ACHN (cell line): ENCODE measurements around the gene DGCR6L.
A peak's percentile ranks its signal among the peaks of the same experiment; 100 is the strongest.
"Not testable (repeated sequence)": the region's sequence is repeated elsewhere in the genome, so short reads cannot be mapped to it uniquely, and the experiment has no call there.

ENCODE experiments used
- DNase-seq: peaks from one replicate; pipeline ENCODE4 v3.0.0-alpha.2; 2015
- in situ Hi-C: cut with HindIII; loops from 2 replicates; pipeline ENCODE4 v1.10.0; 2017; ENCODE audit warnings: low sequenced_read_pairs, low pct_ligation_motif_present, low pct_unique_long_range_greater_than_20kb

Gene DGCR6L

GRCh38 chr22:20312396-20313191 lies 7.3 kb downstream of the DGCR6L start:
- in situ Hi-C loops: no loop called here
- no peak for DNase-seq

GRCh38 chr22:20311249-20312062 lies 8.4 kb downstream of the DGCR6L start:
- in situ Hi-C loops, DNase-seq: not testable (repeated sequence)

GRCh38 chr22:20310773-20311172 lies 9.1 kb downstream of the DGCR6L start:
- in situ Hi-C loops, DNase-seq: not testable (repeated sequence)

DNA sequence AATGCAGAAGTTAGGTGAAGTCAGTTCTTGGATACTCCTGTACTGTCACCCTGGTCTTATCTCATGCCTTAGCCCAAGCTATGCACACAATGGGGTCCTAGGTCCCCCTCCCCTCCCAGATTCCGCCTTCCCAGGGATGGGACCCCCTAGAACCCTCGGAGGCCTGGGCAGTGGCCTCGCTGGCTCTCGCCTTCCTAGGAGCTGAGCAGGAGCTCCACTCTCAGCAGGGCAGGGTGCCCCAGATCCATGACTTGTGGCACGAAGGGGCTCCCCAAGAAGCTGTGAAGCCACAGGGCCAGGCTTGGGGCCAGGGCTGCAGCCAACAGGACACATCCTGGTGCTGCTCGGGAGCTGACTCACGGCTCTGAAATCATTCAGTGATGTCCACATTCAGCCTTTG lies 9.7 kb downstream of the DGCR6L start:
- DNase-seq, in situ Hi-C loops: not testable (repeated sequence)

GRCh38 chr22:20308806-20309650 lies 10.8 kb downstream of the DGCR6L start:
- in situ Hi-C loops, DNase-seq: not testable (repeated sequence)

DNA sequence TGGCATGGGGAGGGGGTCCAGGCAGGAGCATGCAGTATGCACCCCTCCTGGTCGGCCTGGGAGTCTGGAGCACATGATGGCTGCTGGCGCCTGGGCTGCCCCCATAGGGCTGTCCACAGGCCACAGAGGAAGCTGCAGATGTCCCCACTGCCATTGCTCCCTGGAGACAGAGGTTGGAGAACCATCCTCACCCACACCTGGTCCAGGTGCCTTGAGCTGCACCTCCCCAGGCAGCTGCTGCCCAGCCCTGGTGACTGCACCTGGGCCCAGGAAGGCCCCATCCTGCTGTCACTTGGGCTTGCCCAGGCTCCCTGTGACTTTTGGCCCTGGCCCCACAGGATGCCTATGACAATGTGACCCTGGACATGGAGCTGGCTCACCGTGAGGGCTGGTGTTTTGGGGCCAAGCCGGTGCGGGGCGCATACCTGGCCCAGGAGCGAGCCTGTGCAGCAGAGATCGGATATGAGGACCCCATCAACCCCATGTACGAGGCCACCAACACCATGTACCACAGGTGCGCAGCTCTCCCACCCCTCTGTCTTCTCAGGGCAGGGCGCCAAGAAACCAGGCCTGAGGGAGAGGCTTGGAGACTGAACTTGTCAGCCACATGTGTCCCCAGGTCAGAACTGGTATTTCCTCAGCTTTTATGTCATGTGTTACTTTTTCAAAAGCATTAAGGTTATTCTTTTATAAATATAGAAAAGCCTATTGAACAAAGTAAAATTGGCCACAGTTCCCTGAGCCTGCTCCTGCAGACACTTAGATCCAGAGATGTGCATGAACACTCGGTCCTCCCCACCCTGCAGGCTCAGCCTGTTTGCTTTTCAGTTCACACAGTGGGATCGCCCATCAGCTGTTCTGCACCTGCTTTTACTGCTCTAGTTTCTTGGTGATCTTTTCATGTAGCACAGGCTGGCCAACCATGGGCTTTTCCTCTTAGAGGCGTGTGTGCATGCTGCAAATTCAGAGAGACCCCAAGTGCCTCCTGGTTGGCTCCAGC lies 12.1 kb downstream of the DGCR6L start:
- DNase-seq, in situ Hi-C loops: not testable (repeated sequence)

- in situ Hi-C loops, DNase-seq: not testable (repeated sequence)
These were observed 13.0 kb downstream of the DGCR6L start for GRCh38 chr22:20306646-20307447.

GRCh38 chr22:20305894-20306645 lies 13.8 kb downstream of the DGCR6L start:
- DNase-seq: no peak
- in situ Hi-C loops: no loop called here

GRCh38 chr22:20305230-20305893 lies 14.5 kb downstream of the DGCR6L start:
- in situ Hi-C loops, DNase-seq: not testable (repeated sequence)

DNA sequence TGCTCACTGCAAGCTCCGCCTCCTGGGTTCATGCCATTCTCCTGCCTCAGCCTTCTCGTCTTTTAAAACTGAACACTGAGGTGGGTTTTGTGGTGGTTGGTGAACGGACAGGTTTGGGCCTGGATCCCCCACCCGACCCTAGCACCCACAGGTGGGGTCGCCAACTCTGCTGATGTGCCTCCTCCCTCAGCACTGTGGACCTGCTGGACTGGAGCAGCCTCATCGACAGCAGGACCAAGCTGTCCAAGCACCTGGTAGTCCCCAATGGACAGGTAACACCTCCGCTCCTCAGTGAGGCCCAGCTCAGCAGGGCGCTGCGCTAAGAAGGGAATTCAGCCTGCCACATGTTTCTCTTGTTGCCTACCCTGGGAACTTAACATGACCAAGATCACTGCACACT lies 15.2 kb downstream of the DGCR6L start:
- no peak for DNase-seq
- in situ Hi-C loops: no loop called here

DNA sequence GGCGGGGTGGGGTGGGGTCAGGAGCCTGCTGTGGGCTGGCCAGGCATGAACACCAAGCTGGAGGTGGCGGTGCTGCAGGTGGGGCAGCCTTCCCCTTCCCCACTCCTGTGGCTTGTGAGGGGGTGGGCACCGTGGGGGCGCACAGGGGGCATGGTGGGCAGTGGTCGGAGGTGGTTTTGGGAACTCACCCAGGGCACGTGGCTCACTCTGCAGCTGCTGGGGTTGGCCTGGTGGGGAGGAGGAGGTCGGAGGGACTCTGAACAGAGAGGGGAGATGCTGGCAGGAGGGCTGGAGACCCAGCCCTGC lies 16.7 kb downstream of the DGCR6L start:
- DNase-seq, in situ Hi-C loops: not testable (repeated sequence)

- in situ Hi-C loops: no loop called here
- DNase-seq: no peak
These were observed 17.2 kb downstream of the DGCR6L start for GRCh38 chr22:20302438-20303228.

DNA sequence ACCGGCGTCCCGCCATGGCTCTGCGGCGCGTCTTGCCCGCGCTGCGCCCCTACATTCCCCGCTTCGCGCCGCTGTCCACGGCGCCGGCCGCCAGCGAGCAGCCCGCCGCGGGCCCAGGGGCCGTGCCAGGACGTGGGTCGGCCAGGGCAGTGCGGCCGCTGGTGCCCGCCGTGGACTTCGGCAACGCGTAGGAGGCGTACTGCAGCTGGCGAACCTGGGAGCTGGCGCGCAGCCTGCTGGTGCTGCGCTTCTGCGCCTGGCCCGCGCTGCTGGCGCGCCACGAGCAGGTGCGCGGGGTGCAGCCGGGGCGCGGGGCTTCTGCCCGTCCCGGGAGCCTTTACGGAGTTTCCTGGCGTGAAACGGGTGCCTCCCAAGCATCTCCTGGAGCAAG lies 20.1 kb downstream of the DGCR6L start:
- DNase-seq: peak; percentile 36
- in situ Hi-C loops: no loop called here

- in situ Hi-C loops: no loop called here
- DNase-seq: peak; percentile 85
These were observed 20.8 kb downstream of the DGCR6L start for GRCh38 chr22:20298803-20299745.
